DMS 273 (cell line): Measurements from ENCODE around the gene GALNT10.

Experiments
- DNase-seq: peaks from one replicate; lab custom pipeline; 2025; ENCODE audit not compliant: unreplicated experiment; lab: John Stamatoyannopoulos, UW

The GALNT10 gene

GRCh38 chr5:154372661-154373060 is 182.1 kb downstream of the GALNT10 start:
- DNase-seq, result peak; percentile 87

DNA sequence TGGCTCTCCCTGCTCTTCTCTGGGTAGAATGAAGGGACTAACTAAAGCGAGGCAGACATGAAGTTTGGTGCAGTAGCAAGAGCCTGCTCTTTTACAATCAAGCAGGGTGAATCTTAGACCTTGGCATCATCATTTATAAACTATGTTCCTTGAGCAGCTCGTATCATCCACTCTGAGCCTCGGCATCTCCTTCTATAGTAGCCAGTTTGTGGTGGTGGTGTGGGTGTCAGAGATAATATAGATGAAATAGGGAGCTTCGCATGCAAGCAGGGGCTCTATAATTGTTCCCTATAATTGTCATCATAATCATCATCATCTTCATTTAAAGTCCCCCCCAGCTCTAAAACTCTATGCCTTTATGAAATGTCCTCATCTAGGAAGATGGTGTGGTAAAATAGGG is 182.8 kb downstream of the GALNT10 start:
- DNase-seq, result peak; percentile 20

DNA sequence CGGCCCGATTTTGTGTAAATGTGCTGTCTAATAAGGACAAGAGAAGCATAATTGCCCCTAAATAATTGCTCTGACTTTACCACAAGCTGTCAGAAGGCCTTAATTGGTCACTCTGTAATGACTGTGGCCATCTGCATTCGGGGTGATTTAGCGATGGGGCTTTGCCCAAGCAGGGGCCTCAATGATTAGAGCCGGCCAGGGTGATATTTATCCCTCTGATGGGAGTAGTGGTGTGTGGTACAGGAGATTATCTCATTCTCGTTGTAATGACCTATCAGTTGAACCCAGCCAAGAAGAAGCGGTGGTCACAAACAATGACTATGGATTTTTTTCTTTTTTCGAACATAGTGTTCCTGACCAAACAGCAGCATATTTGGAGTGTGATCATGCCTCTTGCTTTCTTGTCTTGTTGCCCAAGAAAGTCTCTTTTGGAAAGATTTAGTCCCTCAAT is 183.2 kb downstream of the GALNT10 start:
- peak; percentile 40 for DNase-seq

DNA sequence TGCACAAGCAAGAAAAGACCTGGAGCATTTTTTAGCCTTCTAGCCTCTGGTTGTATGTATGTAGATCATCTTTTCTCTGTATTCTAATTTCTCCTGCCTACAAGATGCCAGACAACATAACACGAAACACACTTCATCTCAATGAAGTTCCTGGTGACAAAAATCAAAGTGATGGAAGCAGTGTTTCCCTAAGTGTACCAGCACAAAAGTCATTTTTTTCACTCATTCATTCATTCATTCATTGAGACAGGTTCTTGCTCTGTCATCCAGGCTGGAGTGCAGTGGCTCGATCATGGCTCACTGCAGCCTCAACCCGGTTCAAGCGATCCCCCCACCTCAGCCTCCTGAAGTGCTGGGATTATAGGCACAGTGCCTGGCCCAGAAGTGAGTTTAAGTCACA is 183.7 kb downstream of the GALNT10 start:
- DNase-seq, result no peak

GRCh38 chr5:154375329-154376008 is 184.9 kb downstream of the GALNT10 start:
- DNase-seq, result no peak

DNA sequence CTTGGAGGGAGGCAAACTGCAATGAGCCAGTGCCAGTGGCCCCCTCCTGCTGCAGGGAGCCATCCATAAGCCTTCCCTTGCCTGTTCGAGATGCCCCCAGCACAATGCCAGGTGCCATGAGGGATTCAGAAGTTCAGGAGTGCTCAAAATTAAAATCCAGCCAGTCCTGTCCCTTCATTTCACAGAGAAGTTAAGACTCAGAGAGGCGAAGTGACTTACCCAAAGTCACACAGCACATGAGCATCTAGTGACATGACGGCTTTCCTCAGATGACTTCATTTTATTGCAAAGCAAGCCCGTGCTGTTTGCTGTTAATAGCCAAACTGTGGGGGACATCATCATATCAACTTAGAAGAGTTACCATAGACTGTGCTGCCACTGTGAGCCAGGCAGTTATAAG is 185.9 kb downstream of the GALNT10 start:
- DNase-seq, result no peak

DNA sequence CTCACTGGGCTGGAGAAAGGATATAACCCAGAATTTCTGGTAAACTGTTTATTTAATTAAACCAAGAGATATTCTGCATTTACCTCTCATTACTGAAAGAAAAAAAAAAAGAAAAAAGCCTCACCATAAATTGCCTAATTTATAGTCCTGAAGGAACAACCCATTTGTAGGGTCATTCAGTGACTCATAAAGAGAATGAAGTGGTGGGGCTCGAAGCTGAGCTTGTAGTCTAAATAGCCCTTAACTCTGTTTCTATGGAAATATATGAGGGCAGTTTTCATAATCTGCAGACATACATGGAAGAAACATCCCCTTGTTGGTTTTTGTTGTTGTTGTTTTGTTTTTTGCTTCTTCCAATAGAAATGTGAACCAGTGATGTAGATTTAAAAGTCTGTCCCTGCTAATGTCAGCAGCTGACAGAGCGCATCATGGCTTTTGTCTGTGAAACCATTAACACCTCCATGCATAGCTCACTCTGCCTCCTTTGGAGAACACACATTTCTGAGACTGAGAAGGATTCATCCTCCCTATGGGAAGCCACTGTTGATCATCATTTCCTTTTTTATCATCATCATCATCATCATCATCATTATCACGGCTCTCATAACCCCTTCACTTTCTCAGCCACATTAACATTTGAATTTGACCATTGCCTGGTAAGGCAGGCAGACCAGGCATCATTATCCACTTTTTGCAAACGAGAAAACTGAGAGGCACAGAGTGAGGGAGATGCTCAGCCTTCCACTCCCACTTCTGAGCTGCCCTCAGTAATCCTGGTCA is 187.4 kb downstream of the GALNT10 start:
- no peak for DNase-seq

GRCh38 chr5:154380263-154380662 is 189.7 kb downstream of the GALNT10 start:
- no peak for DNase-seq

GRCh38 chr5:154384480-154385235 is 194.1 kb downstream of the GALNT10 start:
- DNase-seq, result no peak

DNA sequence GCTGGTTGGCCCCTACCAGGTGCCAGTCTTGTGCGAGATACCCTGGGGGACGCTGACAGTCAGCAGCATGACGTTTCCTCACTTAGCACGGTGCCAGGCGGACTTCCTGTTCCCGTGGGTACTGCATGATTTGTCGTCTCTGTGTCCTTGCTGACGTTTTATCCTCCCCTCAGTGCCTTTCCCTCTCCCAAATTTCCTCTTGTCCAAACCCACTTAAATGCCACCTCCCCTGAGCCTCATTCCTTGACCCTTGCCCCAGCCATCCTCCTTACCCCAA is 194.6 kb downstream of the GALNT10 start:
- no peak for DNase-seq

DNA sequence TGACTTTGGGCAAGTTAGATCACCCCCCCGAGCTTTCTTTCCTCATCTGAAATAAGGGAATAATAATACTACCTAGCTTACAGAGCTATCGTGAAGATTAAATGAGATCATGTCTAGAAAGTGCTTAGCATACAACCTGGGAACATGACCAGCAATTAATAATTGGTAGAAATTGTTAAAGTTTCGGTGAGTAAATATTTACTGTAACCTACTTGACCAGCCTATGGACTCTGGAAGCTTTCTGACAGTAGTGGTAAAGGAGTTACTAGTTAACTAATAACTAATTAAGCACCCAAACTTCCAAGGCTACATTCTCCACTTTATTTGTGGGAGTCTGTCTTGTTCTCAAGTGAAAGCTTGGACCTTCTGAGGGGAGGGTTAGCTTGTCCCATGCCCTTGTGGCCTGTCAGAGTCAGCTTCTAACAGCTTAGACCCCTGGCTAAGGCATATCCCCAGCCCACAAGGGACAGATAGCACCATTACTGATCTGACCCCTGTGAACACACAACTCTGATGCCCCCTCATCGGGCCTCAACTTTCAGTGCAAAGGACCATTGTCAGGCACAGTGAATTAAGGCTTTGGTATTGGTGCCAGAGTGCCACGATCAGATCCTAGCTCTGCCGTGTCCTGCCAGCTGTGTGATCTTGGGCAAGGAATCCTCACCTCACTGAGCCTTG is 196.6 kb downstream of the GALNT10 start:
- no peak for DNase-seq

DNA sequence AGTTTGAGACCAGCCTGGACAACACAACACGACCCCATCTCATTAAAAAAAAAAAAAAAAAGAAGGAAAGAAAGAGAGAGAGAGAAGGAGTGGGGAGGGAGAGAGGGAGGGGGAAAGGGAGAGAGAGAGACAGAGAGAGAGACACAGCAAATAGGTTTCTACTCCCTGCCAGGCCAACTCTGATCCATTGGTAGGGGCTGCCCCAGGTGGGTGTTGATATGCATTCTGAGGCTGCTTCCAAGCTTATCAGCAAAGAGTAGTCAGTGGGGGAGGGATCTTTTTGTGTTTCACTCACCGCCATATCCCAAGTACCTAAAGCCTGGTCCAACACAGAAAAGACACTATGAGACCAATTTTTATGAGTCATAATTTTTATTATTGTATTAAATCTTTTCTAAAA is 198.3 kb downstream of the GALNT10 start:
- no peak for DNase-seq

GRCh38 chr5:154390096-154390495 is 199.6 kb downstream of the GALNT10 start:
- DNase-seq, result no peak

GRCh38 chr5:154390746-154391359 is 200.3 kb downstream of the GALNT10 start:
- DNase-seq, result no peak

DNA sequence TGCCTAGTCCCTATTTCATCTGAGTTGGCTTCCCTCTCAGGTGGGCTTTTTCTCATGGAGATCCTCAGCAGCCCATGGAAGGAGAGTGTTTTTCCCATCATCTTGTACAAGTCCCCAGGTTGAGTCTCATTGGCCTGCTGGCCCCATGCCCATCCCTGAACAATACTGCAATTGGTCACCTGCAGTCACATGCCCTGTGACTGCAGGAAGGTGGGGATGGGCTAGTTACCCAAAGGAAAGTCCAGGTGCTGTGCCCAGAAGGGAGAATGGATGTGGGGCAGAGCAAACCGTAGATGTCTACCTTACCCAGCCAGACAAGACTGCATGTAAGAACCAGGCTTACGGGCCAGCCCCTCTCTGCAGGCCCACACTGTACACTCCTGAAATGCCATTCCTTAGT is 201.3 kb downstream of the GALNT10 start:
- DNase-seq, result no peak

GRCh38 chr5:154393850-154394249 is 203.3 kb downstream of the GALNT10 start:
- DNase-seq, result no peak

DNA sequence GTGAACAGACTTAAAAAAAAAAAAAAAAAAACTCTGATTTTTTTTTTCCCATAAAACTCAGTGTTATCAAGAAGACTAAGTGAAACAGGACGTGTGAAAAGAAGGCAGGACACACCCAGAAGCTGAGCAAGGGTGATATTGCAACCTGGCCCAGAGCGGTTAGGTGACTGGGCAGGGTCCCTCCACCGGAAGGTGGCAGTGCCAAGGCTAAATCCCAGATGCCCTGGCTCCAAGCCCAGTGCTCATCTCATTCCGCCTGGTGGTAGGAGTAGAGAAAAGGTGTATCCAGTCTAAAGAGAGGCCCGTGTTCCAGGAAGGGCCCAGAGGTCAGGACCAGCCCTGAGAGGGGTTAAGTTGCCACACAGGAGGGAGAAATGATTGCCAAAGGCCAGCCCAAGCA is 203.8 kb downstream of the GALNT10 start:
- peak; percentile 55 for DNase-seq

- DNase-seq, result peak; percentile 63
Measured at GRCh38 chr5:154395407-154396106, 205.0 kb downstream of the GALNT10 start.

DNA sequence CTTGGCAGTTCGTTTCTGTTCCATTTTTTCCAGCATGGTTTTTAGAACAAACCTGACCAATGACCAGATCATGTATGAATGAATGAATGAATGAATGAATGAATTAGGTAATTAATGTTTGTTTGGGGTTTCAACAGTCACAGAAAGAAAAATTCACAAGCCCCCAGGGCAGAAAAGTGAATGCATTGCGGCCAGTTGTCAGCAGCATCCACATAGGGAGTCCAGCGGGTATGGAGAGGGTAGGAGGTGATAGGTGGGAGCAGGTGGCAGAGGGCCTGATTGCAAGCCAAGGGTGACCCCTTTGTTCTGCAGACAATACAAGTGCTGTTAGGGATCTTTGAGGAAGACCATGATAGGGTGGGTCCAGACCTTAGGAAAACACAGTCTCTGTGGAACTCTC is 205.6 kb downstream of the GALNT10 start:
- no peak for DNase-seq

DNA sequence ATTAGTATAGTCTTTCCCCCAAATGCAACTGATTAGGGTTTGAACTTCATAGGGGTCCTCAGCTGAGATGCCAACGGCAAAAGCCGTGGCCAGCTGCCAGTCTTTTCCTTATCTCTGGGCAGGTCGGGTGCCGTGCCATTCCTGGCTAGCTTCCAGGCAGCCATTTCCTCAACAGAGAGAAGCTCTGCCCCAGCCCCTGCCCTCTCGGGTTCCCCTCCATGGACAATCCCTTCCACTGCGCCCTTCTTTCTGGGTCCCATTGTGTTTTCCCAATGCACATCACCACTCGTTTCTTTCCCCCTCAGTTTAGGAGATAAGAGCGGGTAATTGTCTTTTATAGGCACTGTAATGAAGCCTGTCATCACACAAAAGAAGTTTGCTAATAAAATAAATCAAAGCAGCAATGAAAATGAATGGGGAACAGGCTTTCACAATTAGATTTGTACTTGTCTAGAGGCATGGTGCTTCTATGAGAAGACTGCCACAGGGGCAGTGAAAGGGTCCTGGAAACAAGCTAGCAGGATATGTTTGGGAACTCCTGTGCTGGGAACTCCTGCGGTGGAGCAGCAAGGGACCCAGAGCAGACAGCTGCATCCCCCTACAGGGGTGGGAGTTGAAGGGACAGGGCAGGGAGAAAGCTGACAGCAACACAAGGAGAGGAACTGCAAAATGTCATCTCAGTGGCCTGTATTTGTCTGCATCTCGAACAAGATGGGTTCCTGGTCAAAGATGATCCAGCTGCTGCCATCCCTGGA is 207.3 kb downstream of the GALNT10 start:
- DNase-seq, result peak; percentile 92
